A673 (cell line): ENCODE results near the gene IFFO2.

ENCODE experiments used
- EZH2 ChIP-seq: fragments of 200-600 bp; sonication (generic); IDR thresholded peaks from 2 replicates; pipeline ENCODE4 v1.6.1; 2017; ENCODE audit warnings: borderline replicate concordance, low read depth, mild to moderate bottlenecking, mixed read lengths, antibody characterized with exemption, low read length; ENCODE audit not compliant: poor library complexity, severe bottlenecking
- TF ChIP-seq, protein P1 (sequence below): fragments of 300-800, 200-600 bp; sonication (generic); conservative IDR thresholded peaks from 2 replicates; pipeline ENCODE4 v1.5.1; 2017; ENCODE audit warnings: low read depth, mild to moderate bottlenecking, antibody characterized with exemption, low read length, moderate library complexity, mixed read lengths

DNA sequence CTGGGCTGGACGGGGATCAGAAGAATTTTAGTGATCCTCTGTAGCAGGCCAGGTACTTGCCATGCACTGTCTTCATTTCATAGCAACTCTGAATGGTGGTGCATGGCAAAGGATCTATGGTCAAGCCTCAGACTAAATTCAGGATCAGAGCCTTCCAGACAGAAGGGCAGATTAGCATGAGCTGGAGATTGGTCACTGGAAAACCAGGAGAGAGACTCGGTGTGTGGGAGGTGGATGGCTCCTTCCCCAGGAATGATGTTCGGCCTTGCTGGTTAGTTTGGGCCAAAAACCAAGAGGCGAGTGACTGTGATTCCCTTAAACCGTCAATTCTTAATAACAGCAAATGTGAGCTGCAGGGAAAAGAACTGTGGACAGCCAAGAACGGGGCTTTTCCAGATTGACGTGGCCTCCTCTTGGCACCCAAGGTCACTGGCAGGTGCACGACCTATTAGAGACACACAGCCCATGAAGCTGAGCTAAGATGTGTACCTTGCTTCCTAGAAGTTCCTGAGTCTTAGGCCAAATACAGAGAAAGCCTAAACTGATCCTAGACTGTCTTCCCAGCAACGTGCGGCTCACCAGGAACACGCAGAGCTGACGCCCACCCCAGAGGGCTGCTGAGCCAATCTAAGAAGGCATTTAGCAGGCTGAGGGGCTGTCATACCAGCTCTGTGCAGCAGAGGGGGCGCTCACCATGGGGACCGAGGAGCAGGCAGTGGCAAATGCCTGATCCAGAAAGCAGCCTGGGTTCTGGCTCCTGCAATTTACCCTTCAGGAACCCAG, 72.6 kb downstream of the IFFO2 start:
- TF ChIP-seq, protein P1, sequence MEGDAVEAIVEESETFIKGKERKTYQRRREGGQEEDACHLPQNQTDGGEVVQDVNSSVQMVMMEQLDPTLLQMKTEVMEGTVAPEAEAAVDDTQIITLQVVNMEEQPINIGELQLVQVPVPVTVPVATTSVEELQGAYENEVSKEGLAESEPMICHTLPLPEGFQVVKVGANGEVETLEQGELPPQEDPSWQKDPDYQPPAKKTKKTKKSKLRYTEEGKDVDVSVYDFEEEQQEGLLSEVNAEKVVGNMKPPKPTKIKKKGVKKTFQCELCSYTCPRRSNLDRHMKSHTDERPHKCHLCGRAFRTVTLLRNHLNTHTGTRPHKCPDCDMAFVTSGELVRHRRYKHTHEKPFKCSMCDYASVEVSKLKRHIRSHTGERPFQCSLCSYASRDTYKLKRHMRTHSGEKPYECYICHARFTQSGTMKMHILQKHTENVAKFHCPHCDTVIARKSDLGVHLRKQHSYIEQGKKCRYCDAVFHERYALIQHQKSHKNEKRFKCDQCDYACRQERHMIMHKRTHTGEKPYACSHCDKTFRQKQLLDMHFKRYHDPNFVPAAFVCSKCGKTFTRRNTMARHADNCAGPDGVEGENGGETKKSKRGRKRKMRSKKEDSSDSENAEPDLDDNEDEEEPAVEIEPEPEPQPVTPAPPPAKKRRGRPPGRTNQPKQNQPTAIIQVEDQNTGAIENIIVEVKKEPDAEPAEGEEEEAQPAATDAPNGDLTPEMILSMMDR = peak; percentile 91
- no peak for TF ChIP-seq EZH2
